DOHH2 (cell line): ENCODE results near the gene TNS2.

Source experiments
- H3F3A ChIP-seq: fragments of 200-600 bp; sonication (generic), shearing (Covaris generic); 2 replicates; pipeline ENCODE4 v1.6.0; 2016; ENCODE audit warnings: antibody characterized with exemption, mild to moderate bottlenecking; ENCODE audit not compliant: control insufficient read depth, insufficient read depth
- H3K27ac ChIP-seq: fragments of 200-600 bp; sonication (generic); 2 replicates; pipeline ENCODE4 v1.5.1; 2014; ENCODE audit warnings: low read depth, mild to moderate bottlenecking, low read length, moderate library complexity
- H3K27me3 ChIP-seq: fragments of 200-600 bp; sonication (generic); 2 replicates; pipeline ENCODE4 v1.6.1; 2014; ENCODE audit warnings: mild to moderate bottlenecking, low read length, mixed read lengths; ENCODE audit not compliant: control insufficient read depth
- H3K36me3 ChIP-seq: fragments of 200-600 bp; sonication (generic); 2 replicates; pipeline ENCODE4 v1.6.1; 2014; ENCODE audit warnings: mild to moderate bottlenecking, low read length, moderate library complexity, mixed read lengths; ENCODE audit not compliant: control insufficient read depth
- H3K4me1 ChIP-seq: fragments of 200-600 bp; sonication (generic); 2 replicates; pipeline ENCODE4 v1.6.1; 2014; ENCODE audit warnings: mild to moderate bottlenecking, low read length, mixed read lengths; ENCODE audit not compliant: control insufficient read depth
- H3K4me2 ChIP-seq: fragments of 200-600 bp; sonication (generic); 2 replicates; pipeline ENCODE4 v1.6.0; 2014; ENCODE audit warnings: mild to moderate bottlenecking, low read length, moderate library complexity
- H3K4me3 ChIP-seq: fragments of 200-600 bp; sonication (generic); 2 replicates; pipeline ENCODE4 v1.5.1; 2014; ENCODE audit warnings: mild to moderate bottlenecking, low read length, mixed read lengths
- H3K79me2 ChIP-seq: fragments of 200-600 bp; sonication (generic); 2 replicates; pipeline ENCODE4 v1.6.1; 2014; ENCODE audit warnings: mild to moderate bottlenecking, low read length, mixed read lengths; ENCODE audit not compliant: control insufficient read depth
- H3K9me2 ChIP-seq: fragments of 200-600 bp; sonication (generic); replicated peaks from 2 replicates; pipeline ENCODE4 v1.6.1; 2014; ENCODE audit warnings: mild to moderate bottlenecking, low read length, mixed read lengths; ENCODE audit not compliant: control insufficient read depth
- H3K9me3 ChIP-seq: fragments of 200-600 bp; sonication (generic); 2 replicates; pipeline ENCODE4 v1.6.1; 2014; ENCODE audit warnings: antibody characterized with exemption, low read length, mixed read lengths; ENCODE audit not compliant: control insufficient read depth, insufficient read depth
- H4K20me1 ChIP-seq: fragments of 200-600 bp; sonication (generic); 2 replicates; pipeline ENCODE4 v1.6.0; 2014; ENCODE audit warnings: low read depth, mild to moderate bottlenecking, antibody characterized with exemption, low read length, moderate library complexity; ENCODE audit not compliant: control insufficient read depth, insufficient read depth
- CTCF ChIP-seq: fragments of 200-600 bp; sonication (generic); IDR thresholded peaks from one replicate; pipeline ENCODE4 v1.5.1; 2014; ENCODE audit warnings: antibody characterized with exemption, mild to moderate bottlenecking, low read depth, low read length; ENCODE audit not compliant: poor library complexity, severe bottlenecking
- EZH2phosphoT487 ChIP-seq: fragments of 200-600 bp; sonication (generic); IDR thresholded peaks from 2 replicates; pipeline ENCODE4 v1.6.1; 2017; ENCODE audit warnings: borderline replicate concordance, mild to moderate bottlenecking, antibody characterized with exemption, low read length, moderate library complexity, mixed read lengths

TNS2 gene

GRCh38 chr12:53069621-53070410 is 20.0 kb downstream of the TNS2 start:
- Histone ChIP-seq H3K9me2 (no peaks in the 10 kb centered on the region), H3K4me2 (no peak overlapping the region), H3K4me1 (peaks cover 25% of the 10 kb centered on the region), H3K9me3 (no peaks in the 10 kb centered on the region), H3K79me2 (no peaks in the 10 kb centered on the region), H3K27me3 (no peaks in the 10 kb centered on the region), H4K20me1 (no peaks in the 10 kb centered on the region), H3K4me3 (no peak overlapping the region), H3F3A (no peaks in the 10 kb centered on the region), H3K27ac (no peak overlapping the region), H3K36me3 (peaks cover 35% of the 10 kb centered on the region)
- TF ChIP-seq CTCF (no peak), EZH2phosphoT487 (no peak)

GRCh38 chr12:53070877-53071492 is 21.1 kb downstream of the TNS2 start:
- no peak for TF ChIP-seq EZH2phosphoT487
- no peak for TF ChIP-seq CTCF
- Histone ChIP-seq H4K20me1 (no peaks in the 10 kb centered on the region), H3K27ac (no peak overlapping the region), H3K4me3 (no peak overlapping the region), H3K79me2 (no peaks in the 10 kb centered on the region), H3K9me2 (no peaks in the 10 kb centered on the region), H3K9me3 (no peaks in the 10 kb centered on the region), H3F3A (no peaks in the 10 kb centered on the region), H3K4me2 (no peak overlapping the region), H3K4me1 (peaks cover 18% of the 10 kb centered on the region), H3K27me3 (no peaks in the 10 kb centered on the region), H3K36me3 (peaks cover 33% of the 10 kb centered on the region)

- Histone ChIP-seq H3K9me3 (no peaks in the 10 kb centered on the region), H4K20me1 (no peaks in the 10 kb centered on the region), H3F3A (no peaks in the 10 kb centered on the region), H3K27me3 (no peaks in the 10 kb centered on the region), H3K4me3 (no peak overlapping the region), H3K4me1 (peaks cover 12% of the 10 kb centered on the region), H3K79me2 (no peaks in the 10 kb centered on the region), H3K36me3 (peaks cover 33% of the 10 kb centered on the region), H3K9me2 (no peaks in the 10 kb centered on the region), H3K27ac (no peak overlapping the region), H3K4me2 (no peak overlapping the region)
- TF ChIP-seq CTCF: no peak
- no peak for TF ChIP-seq EZH2phosphoT487
These were observed 22.0 kb downstream of the TNS2 start for GRCh38 chr12:53071591-53072551.
